ENCODE results near the gene NBDY. TPM values are rescaled to one million over a fixed set of nuclear protein-coding genes. Genes with fewer than 3 reads are reported as not detected.

The NBDY gene
- total and polyA plus RNA-seq, 2 of the 4 experiments (the other 2 are of a cell fraction): 3.2 to 61.5 TPM

- Histone ChIP-seq H2AFZ (replicated peaks; ENCODE audit: low read length, poor library complexity) (no peak overlapping the region), H2BK5ac (ENCODE audit: low read depth, low read length, poor library complexity, severe bottlenecking) (no peak overlapping the region), H3K56ac (ENCODE audit: extremely low read depth, insufficient read depth, low read length) (no peak overlapping the region), H2AK9ac (replicated peaks; ENCODE audit: low read depth, low read length, poor library complexity) (peak overlapping the region; percentile 12), H3K4me2 (ENCODE audit: low read depth, low read length) (no peak overlapping the region), H2BK120ac (ENCODE audit: low read depth, low read length) (no peak overlapping the region), H2BK20ac (ENCODE audit: low read depth, low read length) (no peak overlapping the region), H3K14ac (replicated peaks; ENCODE audit: low read depth, low read length) (no peak overlapping the region), H4K8ac (ENCODE audit: low read depth in 2 of 2, low read length in 2 of 2) (no peak overlapping the region), H3K27ac (ENCODE audit: insufficient read depth, low read length) (no peak overlapping the region), H3K79me1 (ENCODE audit: low read depth in 1 of 2, low read length in 2 of 2) (no peaks in the 10 kb centered on the region), H3K27me3 (ENCODE audit: control insufficient read depth, insufficient read depth, low read length) (no peaks in the 10 kb centered on the region; the same call in 1 of the 2 replicates), H3K9ac (ENCODE audit: low read depth, low read length) (no peak overlapping the region), H4K91ac (ENCODE audit: insufficient read depth, low read depth, low read length) (no peak overlapping the region), H3K23ac (ENCODE audit: low read depth, low read length) (no peak overlapping the region), H3K4me1 (ENCODE audit: control insufficient read depth, insufficient read depth, low read length) (no peaks in the 10 kb centered on the region), H2BK15ac (ENCODE audit: low read depth, low read length) (no peak overlapping the region), H3K18ac (ENCODE audit: low read depth, low read length) (no peak overlapping the region), H2AK5ac (ENCODE audit: low read depth, low read length) (no peak overlapping the region), H3K4me3 (ENCODE audit: insufficient read depth, low read depth, low read length) (no peak overlapping the region), H3K9me3 (ENCODE audit: control insufficient read depth, insufficient read depth, low read length) (no peaks in the 10 kb centered on the region), H4K5ac (ENCODE audit: low read depth, low read length) (no peak overlapping the region), H3K4ac (ENCODE audit: low read depth, low read length) (no peak overlapping the region), H4K20me1 (ENCODE audit: insufficient read depth, low read length) (peaks cover 5% of the 10 kb centered on the region), H3K36me3 (ENCODE audit: control insufficient read depth, insufficient read depth, low read length) (no peaks in the 10 kb centered on the region), H3K9me1 (ENCODE audit: insufficient read depth, low read length) (0 out of 2 replicates have a peak, but pooled peaks cover 1% of the 10 kb centered on the region)
- no peak for DNase-seq
- POLR2A ChIA-PET (ENCODE audit: unreplicated experiment): no interaction called here
- intact Hi-C loops (cut with micrococcal nuclease) (no loop called here), in situ Hi-C loops (cut with MboI; ENCODE audit: low sequenced_read_pairs) (no loop called here), dilution Hi-C loops (cut with HindIII; ENCODE audit: low sequenced_read_pairs, unreplicated experiment) (no loop called here)
- no CpG with 5 or more reads among the region's 5 CpGs for WGBS, 2 experiments (ENCODE audit: extremely low coverage in 2 of 2, insufficient read length in 1 of 2)
- CTCF ChIA-PET: no interaction called here
- no peak for TF ChIP-seq RAD21 (IDR thresholded peaks at IDR 0.05; ENCODE audit: low read length)
- no peak for TF ChIP-seq MAZ (IDR thresholded peaks at IDR 0.05; ENCODE audit: borderline replicate concordance, low read depth, low read length)
- no TSS peak for BruUV-seq (replicated peaks)
- no peak for ATAC-seq (ENCODE audit: low read depth)
Measured at GRCh38 chrX:56761167-56761566, 32.1 kb downstream of the NBDY start.

Measured in IMR-90 (cell line).